Progenitor cell of endocrine pancreas (in vitro differentiated cells): Measurements from ENCODE around the gene ZNF280C. TPM values are rescaled to one million over a fixed set of nuclear protein-coding genes. Genes with fewer than 3 reads are reported as not detected.

Experiments used
- DNase-seq: peaks from one replicate; pipeline ENCODE4 v3.0.0; 2021; ENCODE audit warnings: low spot score; ENCODE audit not compliant: unreplicated experiment
- H3K27ac Mint-ChIP-seq: 2 replicates; pipeline ENCODE4 v1.8.0; 2021; ENCODE audit warnings: mild to moderate bottlenecking, moderate library complexity, mixed read lengths
- H3K27me3 Mint-ChIP-seq: 2 replicates; pipeline ENCODE4 v1.8.0; 2021; ENCODE audit warnings: mixed read lengths
- H3K36me3 Mint-ChIP-seq: 2 replicates; pipeline ENCODE4 v1.8.0; 2022; ENCODE audit warnings: mixed read lengths; ENCODE audit not compliant: insufficient read depth
- H3K4me1 Mint-ChIP-seq: 2 replicates; pipeline ENCODE4 v1.8.0; 2021; ENCODE audit warnings: low read depth, mixed read lengths
- H3K4me3 Mint-ChIP-seq: 2 replicates; pipeline ENCODE4 v1.8.0; 2021; ENCODE audit warnings: low read depth, mild to moderate bottlenecking, moderate library complexity, mixed read lengths
- H3K9me3 Mint-ChIP-seq: 2 replicates; pipeline ENCODE4 v1.8.0; 2021; ENCODE audit warnings: low read depth, mixed read lengths
- CTCF ChIP-seq: fragments of 200-600 bp; sonication (generic); IDR thresholded peaks from one replicate; pipeline ENCODE4 v1.5.0; 2021; ENCODE audit warnings: antibody characterized with exemption, mild to moderate bottlenecking; ENCODE audit not compliant: unreplicated experiment
- total RNA-seq: library from RNA; stranded (reverse); gene quantifications from 2 replicates; pipeline ENCODE4 v1.2.1, GENCODE V29; 2021

Gene ZNF280C
- total RNA-seq, 1 donor from 2014 or later: 16.2 TPM

- Mint-ChIP-seq H3K4me1 (no peaks in the 10 kb centered on the region), H3K27ac (no peak overlapping the region), H3K9me3 (peaks cover 16% of the 10 kb centered on the region), H3K36me3 (peaks cover 14% of the 10 kb centered on the region), H3K27me3 (no peaks in the 10 kb centered on the region), H3K4me3 (no peak overlapping the region)
- TF ChIP-seq CTCF: no peak
- DNase-seq: no peak
Observed at GRCh38 chrX:130260316-130260715, 8.4 kb downstream of the ZNF280C start.

DNA sequence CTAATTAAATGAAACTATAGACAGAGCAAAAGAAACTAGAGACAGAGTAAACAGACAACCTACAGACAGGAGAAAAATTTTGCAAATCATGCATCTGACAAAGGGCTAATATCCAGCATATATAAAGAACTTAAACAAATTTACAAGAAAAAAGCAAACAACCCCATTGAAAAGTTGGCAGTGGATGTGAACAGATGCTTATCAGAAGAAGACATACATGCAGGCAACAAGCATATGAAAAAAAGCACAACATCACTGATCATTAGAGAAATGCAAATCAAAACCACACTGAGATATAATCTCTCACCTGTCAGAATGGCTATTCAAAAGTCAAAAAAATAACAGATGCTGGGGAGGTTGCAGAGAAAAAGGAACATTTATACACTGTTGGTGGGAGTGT lies 14.8 kb downstream of the ZNF280C start:
- DNase-seq: no peak
- H3K4me1 Mint-ChIP-seq: no peaks in the 10 kb centered on the region
- peaks cover 24% of the 10 kb centered on the region for H3K9me3 Mint-ChIP-seq
- H3K4me3 Mint-ChIP-seq: no peak overlapping the region
- H3K27me3 Mint-ChIP-seq: no peaks in the 10 kb centered on the region
- TF ChIP-seq CTCF: no peak
- H3K27ac Mint-ChIP-seq: no peak overlapping the region
- H3K36me3 Mint-ChIP-seq: peaks cover 32% of the 10 kb centered on the region

DNA sequence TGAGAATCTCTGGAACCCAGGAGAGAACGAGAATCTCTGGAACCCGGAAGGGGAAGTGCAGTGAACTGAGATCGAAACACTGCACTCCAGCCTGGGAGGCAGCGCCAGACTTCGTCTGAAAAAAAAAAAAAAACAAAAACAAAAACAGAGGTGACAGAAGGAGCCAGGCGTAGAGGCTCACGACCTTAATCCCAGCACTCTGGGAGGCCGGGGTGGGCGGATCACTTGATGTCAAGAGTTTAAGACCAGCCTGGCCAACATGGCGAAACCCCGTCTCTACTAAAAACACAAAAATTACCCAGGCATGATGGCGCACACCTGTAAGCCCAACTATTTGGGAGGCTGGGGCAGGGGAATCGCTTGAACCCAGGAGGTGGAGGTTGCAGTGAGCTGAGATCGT lies 17.0 kb downstream of the ZNF280C start:
- H3K9me3 Mint-ChIP-seq: peaks cover 26% of the 10 kb centered on the region
- H3K36me3 Mint-ChIP-seq: peaks cover 33% of the 10 kb centered on the region
- H3K4me1 Mint-ChIP-seq: no peaks in the 10 kb centered on the region
- no peak for TF ChIP-seq CTCF
- no peak overlapping the region for H3K4me3 Mint-ChIP-seq
- no peaks in the 10 kb centered on the region for H3K27me3 Mint-ChIP-seq
- H3K27ac Mint-ChIP-seq: no peak overlapping the region
- DNase-seq: no peak

DNA sequence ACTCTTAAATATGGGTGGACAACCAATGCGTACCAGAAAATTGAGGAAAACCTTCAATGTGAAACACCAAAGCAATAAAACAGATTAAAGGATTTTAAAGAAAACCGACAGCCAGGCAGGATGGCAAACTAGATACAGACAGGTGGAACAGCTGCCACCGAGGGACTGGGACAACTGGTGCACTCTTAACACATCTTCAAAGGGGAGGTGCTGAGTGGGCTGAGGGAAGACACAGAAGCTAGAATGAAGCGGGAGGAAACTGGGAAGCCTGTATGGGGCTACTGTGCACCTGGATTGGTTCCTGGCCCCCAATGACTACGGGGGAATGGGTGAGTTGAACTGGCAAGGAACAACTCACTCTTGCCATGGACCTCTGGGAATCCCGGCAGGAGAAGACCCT lies 20.7 kb downstream of the ZNF280C start:
- Mint-ChIP-seq H3K27ac (no peak overlapping the region), H3K36me3 (peaks cover 14% of the 10 kb centered on the region), H3K4me1 (no peaks in the 10 kb centered on the region), H3K9me3 (peaks cover 8% of the 10 kb centered on the region), H3K27me3 (no peaks in the 10 kb centered on the region), H3K4me3 (no peak overlapping the region)
- DNase-seq: no peak
- TF ChIP-seq CTCF: no peak

DNA sequence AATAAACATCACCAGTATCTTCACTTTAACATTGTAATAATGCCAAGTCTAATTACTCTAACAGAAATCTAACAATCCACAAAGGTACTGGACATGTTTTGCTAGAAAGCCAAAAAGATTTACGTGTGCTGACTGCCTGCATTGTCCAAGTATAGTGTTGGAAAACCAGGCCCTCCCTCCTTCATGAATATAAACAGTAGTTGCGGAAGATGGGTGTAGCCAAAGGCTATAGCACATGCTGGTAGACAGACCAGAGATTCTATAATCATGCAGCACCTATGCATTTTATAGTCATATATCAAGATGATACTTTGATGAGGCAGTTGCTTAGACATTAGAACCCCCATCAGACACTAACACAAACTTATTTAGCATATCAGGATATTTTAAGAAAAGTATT lies 22.6 kb downstream of the ZNF280C start:
- no peak overlapping the region for H3K4me3 Mint-ChIP-seq
- no peak for DNase-seq
- H3K9me3 Mint-ChIP-seq: peaks cover 5% of the 10 kb centered on the region
- no peak for TF ChIP-seq CTCF
- H3K27me3 Mint-ChIP-seq: no peaks in the 10 kb centered on the region
- no peaks in the 10 kb centered on the region for H3K4me1 Mint-ChIP-seq
- peaks cover 11% of the 10 kb centered on the region for H3K36me3 Mint-ChIP-seq
- H3K27ac Mint-ChIP-seq: no peak overlapping the region
